Ishikawa (cell line): Measurements from ENCODE around the gene PAPOLG.

Experiments
- MAX ChIP-seq: IDR thresholded peaks from 2 replicates; pipeline ENCODE4 v1.6.1; 2012
- NFIC ChIP-seq: IDR thresholded peaks from 2 replicates; pipeline ENCODE4 v1.6.1; 2012
- RAD21 ChIP-seq: IDR thresholded peaks from 2 replicates; pipeline ENCODE4 v1.6.1; 2012; ENCODE audit warnings: low read depth
- TAF1 ChIP-seq: IDR thresholded peaks from 2 replicates; pipeline ENCODE4 v1.6.1; 2012; ENCODE audit warnings: low read depth, mild to moderate bottlenecking
- YY1 ChIP-seq: IDR thresholded peaks from 2 replicates; pipeline ENCODE4 v1.6.1; 2012; ENCODE audit warnings: low read depth
- TF ChIP-seq, protein P1 (sequence below): IDR thresholded peaks from 2 replicates; pipeline ENCODE4 v1.6.1; 2012

GRCh38 chr2:60821133-60821469, 65.0 kb downstream of the PAPOLG start:
- no peak for TF ChIP-seq TAF1
- no peak for TF ChIP-seq RAD21
- no peak for TF ChIP-seq YY1
- no peak for TF ChIP-seq MAX
- TF ChIP-seq, protein P1, sequence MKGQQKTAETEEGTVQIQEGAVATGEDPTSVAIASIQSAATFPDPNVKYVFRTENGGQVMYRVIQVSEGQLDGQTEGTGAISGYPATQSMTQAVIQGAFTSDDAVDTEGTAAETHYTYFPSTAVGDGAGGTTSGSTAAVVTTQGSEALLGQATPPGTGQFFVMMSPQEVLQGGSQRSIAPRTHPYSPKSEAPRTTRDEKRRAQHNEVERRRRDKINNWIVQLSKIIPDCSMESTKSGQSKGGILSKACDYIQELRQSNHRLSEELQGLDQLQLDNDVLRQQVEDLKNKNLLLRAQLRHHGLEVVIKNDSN: no peak
- no peak for TF ChIP-seq NFIC
